ENCODE data around the gene FBXO31. TPM values are rescaled to one million over a fixed set of nuclear protein-coding genes. Genes with fewer than 3 reads are reported as not detected.

Gene FBXO31
- polyA plus RNA-seq, 1 donor from 2014 or later: 20.6 TPM

DNA sequence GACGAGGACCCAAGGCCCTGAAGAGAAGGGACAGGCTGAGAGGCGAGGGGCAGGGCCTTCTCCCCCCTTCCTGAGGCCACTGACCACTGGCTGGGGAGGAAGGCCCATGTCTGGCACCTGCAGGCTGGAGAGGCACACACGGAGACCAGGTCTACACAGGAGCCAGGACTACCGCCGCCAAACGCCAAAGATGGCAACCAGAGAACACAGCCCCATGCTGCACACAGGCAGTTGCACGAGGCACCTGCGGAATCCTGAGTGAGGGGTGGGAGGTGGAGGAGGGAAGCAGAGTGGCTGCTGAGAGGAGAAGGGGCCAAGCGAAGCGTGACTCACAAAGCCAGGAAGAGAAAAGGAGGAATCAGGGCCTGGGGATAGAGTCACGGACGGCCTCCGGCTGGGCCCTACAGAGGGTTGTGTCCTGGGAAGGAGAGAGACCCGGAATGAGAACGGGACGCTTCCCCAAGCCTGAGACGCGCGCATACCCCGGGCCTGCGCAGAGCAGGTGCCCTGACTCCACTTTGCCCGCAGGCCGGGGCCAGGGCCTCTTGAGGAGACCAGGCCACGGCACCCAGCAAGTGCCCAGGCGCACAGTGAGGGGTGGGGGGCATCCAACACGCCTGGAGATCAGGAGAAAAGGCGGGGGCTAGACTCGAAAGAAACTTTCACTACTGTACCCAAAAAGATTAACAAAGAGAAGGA lies 37.7 kb downstream of the FBXO31 start:
- H3K36me3 ChIP-seq (ENCODE audit: insufficient read depth, low read length): no peaks in the 10 kb centered on the region
- H3K27ac ChIP-seq (ENCODE audit: low read length): no peak overlapping the region
- no peaks in the 10 kb centered on the region for H3F3A ChIP-seq (ENCODE audit: insufficient read depth, low read length, poor library complexity, severe bottlenecking)
- H3K79me2 ChIP-seq (replicated peaks; ENCODE audit: insufficient read depth, low read length): no peaks in the 10 kb centered on the region
- H2AFZ ChIP-seq (ENCODE audit: low read depth, low read length): no peak overlapping the region
- no peak overlapping the region for H3K4me3 ChIP-seq (ENCODE audit: low read length)
- no peaks in the 10 kb centered on the region for H3K9me3 ChIP-seq (ENCODE audit: low read length)
- TF ChIP-seq TAF1 (IDR thresholded peaks at IDR 0.05; ENCODE audit: low read depth) (no peak), MXI1 (conservative IDR thresholded peaks at IDR 0.05; ENCODE audit: poor library complexity, severe bottlenecking) (no peak), POLR2AphosphoS5 (IDR thresholded peaks at IDR 0.05) (no peak), EP300 (conservative IDR thresholded peaks at IDR 0.05; ENCODE audit: poor library complexity, severe bottlenecking) (no peak), SMC3 (conservative IDR thresholded peaks at IDR 0.05; ENCODE audit: poor library complexity) (no peak), RAD21 (conservative IDR thresholded peaks at IDR 0.05) (no peak), EZH2 (IDR thresholded peaks at IDR 0.05; ENCODE audit: borderline replicate concordance, insufficient read depth, low read length, poor library complexity, severe bottlenecking) (no peak)
- TF ChIP-seq, protein P1, sequence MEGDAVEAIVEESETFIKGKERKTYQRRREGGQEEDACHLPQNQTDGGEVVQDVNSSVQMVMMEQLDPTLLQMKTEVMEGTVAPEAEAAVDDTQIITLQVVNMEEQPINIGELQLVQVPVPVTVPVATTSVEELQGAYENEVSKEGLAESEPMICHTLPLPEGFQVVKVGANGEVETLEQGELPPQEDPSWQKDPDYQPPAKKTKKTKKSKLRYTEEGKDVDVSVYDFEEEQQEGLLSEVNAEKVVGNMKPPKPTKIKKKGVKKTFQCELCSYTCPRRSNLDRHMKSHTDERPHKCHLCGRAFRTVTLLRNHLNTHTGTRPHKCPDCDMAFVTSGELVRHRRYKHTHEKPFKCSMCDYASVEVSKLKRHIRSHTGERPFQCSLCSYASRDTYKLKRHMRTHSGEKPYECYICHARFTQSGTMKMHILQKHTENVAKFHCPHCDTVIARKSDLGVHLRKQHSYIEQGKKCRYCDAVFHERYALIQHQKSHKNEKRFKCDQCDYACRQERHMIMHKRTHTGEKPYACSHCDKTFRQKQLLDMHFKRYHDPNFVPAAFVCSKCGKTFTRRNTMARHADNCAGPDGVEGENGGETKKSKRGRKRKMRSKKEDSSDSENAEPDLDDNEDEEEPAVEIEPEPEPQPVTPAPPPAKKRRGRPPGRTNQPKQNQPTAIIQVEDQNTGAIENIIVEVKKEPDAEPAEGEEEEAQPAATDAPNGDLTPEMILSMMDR (IDR thresholded peaks at IDR 0.05; ENCODE audit: poor library complexity, severe bottlenecking): no peak
- TF ChIP-seq, protein P2, sequence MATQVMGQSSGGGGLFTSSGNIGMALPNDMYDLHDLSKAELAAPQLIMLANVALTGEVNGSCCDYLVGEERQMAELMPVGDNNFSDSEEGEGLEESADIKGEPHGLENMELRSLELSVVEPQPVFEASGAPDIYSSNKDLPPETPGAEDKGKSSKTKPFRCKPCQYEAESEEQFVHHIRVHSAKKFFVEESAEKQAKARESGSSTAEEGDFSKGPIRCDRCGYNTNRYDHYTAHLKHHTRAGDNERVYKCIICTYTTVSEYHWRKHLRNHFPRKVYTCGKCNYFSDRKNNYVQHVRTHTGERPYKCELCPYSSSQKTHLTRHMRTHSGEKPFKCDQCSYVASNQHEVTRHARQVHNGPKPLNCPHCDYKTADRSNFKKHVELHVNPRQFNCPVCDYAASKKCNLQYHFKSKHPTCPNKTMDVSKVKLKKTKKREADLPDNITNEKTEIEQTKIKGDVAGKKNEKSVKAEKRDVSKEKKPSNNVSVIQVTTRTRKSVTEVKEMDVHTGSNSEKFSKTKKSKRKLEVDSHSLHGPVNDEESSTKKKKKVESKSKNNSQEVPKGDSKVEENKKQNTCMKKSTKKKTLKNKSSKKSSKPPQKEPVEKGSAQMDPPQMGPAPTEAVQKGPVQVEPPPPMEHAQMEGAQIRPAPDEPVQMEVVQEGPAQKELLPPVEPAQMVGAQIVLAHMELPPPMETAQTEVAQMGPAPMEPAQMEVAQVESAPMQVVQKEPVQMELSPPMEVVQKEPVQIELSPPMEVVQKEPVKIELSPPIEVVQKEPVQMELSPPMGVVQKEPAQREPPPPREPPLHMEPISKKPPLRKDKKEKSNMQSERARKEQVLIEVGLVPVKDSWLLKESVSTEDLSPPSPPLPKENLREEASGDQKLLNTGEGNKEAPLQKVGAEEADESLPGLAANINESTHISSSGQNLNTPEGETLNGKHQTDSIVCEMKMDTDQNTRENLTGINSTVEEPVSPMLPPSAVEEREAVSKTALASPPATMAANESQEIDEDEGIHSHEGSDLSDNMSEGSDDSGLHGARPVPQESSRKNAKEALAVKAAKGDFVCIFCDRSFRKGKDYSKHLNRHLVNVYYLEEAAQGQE (IDR thresholded peaks at IDR 0.05; ENCODE audit: borderline replicate concordance): no peak
- H3K9ac ChIP-seq (ENCODE audit: low read length): no peak overlapping the region
- H3K4me2 ChIP-seq (ENCODE audit: low read length): no peak overlapping the region
- H3K9me2 ChIP-seq (ENCODE audit: insufficient read depth, low read length): no peaks in the 10 kb centered on the region
- no peaks in the 10 kb centered on the region for H3K27me3 ChIP-seq (ENCODE audit: insufficient read depth, low read depth, low read length)
- H4K20me1 ChIP-seq (ENCODE audit: insufficient read depth): no peaks in the 10 kb centered on the region

DNA sequence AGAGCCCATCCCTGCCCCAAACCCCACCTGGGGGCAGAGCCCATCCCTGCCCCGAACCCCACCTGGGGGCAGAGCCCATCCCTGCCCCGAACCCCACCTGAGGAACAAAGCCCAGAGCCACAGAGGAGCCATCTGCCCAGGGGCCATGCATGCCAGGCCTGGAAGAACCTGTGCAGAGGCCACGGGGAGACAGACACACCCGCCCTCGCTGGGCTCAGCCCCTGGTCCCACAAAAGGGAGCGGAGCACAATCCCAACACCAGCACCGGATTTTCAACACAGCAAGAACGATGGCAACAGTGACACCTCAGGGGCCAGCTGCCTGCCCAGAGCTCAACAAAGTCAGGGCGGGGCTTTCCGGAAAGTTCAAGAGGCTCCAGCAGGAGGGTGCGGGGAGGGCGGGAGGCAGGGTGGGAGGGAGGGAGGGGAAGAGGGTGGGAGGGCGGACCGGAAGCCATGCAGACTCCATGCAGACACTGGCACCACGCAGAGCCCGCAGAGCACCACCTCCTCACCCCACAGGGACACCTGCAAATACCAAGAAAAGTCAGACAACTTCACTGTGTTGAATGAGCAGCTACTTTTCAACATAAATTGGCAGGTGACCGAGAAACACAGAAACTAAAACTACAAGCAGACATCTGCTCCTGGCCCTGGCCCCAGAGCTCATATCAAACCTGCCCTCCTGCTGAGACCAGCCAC lies 38.5 kb downstream of the FBXO31 start:
- H3K4me2 ChIP-seq (ENCODE audit: low read length): no peak overlapping the region
- no peaks in the 10 kb centered on the region for H3F3A ChIP-seq (ENCODE audit: insufficient read depth, low read length, poor library complexity, severe bottlenecking)
- TF ChIP-seq POLR2AphosphoS5 (IDR thresholded peaks at IDR 0.05): no peak
- TF ChIP-seq EZH2 (IDR thresholded peaks at IDR 0.05; ENCODE audit: borderline replicate concordance, insufficient read depth, low read length, poor library complexity, severe bottlenecking): no peak
- TF ChIP-seq RAD21 (conservative IDR thresholded peaks at IDR 0.05): no peak
- no peak for TF ChIP-seq TAF1 (IDR thresholded peaks at IDR 0.05; ENCODE audit: low read depth)
- no peak for TF ChIP-seq EP300 (conservative IDR thresholded peaks at IDR 0.05; ENCODE audit: poor library complexity, severe bottlenecking)
- TF ChIP-seq, protein P2 (IDR thresholded peaks at IDR 0.05; ENCODE audit: borderline replicate concordance): no peak
- TF ChIP-seq MXI1 (conservative IDR thresholded peaks at IDR 0.05; ENCODE audit: poor library complexity, severe bottlenecking): no peak
- TF ChIP-seq, protein P1 (IDR thresholded peaks at IDR 0.05; ENCODE audit: poor library complexity, severe bottlenecking): no peak
- no peak for TF ChIP-seq SMC3 (conservative IDR thresholded peaks at IDR 0.05; ENCODE audit: poor library complexity)
- H3K27me3 ChIP-seq (ENCODE audit: insufficient read depth, low read depth, low read length): no peaks in the 10 kb centered on the region
- H3K79me2 ChIP-seq (replicated peaks; ENCODE audit: insufficient read depth, low read length): no peaks in the 10 kb centered on the region
- no peaks in the 10 kb centered on the region for H3K36me3 ChIP-seq (ENCODE audit: insufficient read depth, low read length)
- no peaks in the 10 kb centered on the region for H3K9me2 ChIP-seq (ENCODE audit: insufficient read depth, low read length)
- no peak overlapping the region for H3K27ac ChIP-seq (ENCODE audit: low read length)
- H4K20me1 ChIP-seq (ENCODE audit: insufficient read depth): no peaks in the 10 kb centered on the region
- H3K9me3 ChIP-seq (ENCODE audit: low read length): no peaks in the 10 kb centered on the region
- no peak overlapping the region for H3K4me3 ChIP-seq (ENCODE audit: low read length)
- H2AFZ ChIP-seq (ENCODE audit: low read depth, low read length): no peak overlapping the region
- no peak overlapping the region for H3K9ac ChIP-seq (ENCODE audit: low read length)
